ENCODE data around the gene BCOR.

Gene BCOR

DNA sequence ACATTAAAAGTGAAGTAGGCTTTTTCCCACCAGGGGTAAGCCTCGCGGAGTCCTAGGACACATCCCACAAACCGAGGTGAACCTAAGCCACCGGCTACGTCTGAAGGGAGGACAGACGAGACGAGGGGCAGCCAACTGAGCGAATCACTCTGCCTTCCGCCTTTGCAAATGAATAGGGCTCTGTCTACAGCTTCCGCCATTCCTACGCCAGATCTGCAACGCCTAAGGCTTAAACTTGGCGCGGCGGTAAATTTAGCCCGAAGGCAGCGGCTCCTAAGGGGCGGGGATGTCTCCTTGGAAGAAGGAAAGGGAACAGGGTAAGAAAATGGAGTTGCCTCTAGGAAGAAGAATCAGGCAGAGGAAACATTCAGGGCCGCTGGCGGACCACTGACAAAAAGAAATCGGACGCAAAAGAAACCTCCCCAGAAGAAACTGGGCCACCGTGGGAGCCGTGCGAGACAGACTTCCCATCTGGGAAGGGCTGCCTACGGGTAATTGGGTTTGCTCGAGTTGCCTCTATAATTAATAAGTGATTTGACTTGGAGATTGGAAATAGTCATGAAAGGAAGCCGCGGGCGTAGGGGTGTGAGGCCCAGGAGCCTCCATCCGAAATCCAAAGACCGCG is 90.5 kb downstream of the BCOR start:
- Histone ChIP-seq H3K9me3 (ENCODE audit: insufficient read depth, low read length) (no peaks in the 10 kb centered on the region), H3K9ac (ENCODE audit: low read length) (no peak overlapping the region), H3K9me2 (replicated peaks; ENCODE audit: insufficient read depth, low read length) (no peaks in the 10 kb centered on the region), H3K27me3 (ENCODE audit: low read length) (no peaks in the 10 kb centered on the region), H3K4me3 (ENCODE audit: insufficient read depth, low read length, poor library complexity, severe bottlenecking) (no peak overlapping the region), H4K20me1 (ENCODE audit: low read depth, low read length) (no peaks in the 10 kb centered on the region), H3K79me2 (ENCODE audit: insufficient read depth, low read length) (no peaks in the 10 kb centered on the region), H3K4me2 (ENCODE audit: low read depth, low read length, poor library complexity, severe bottlenecking) (no peak overlapping the region), H3K36me3 (ENCODE audit: low read length) (no peaks in the 10 kb centered on the region), H3K27ac (ENCODE audit: low read depth, low read length) (no peak overlapping the region), H2AFZ (ENCODE audit: low read depth, low read length, severe bottlenecking) (no peak overlapping the region), H3F3A (ENCODE audit: insufficient read depth) (no peaks in the 10 kb centered on the region)
- no peak for TF ChIP-seq EZH2phosphoT487 (conservative IDR thresholded peaks at IDR 0.05; ENCODE audit: low read length)
- TF ChIP-seq, protein P1, sequence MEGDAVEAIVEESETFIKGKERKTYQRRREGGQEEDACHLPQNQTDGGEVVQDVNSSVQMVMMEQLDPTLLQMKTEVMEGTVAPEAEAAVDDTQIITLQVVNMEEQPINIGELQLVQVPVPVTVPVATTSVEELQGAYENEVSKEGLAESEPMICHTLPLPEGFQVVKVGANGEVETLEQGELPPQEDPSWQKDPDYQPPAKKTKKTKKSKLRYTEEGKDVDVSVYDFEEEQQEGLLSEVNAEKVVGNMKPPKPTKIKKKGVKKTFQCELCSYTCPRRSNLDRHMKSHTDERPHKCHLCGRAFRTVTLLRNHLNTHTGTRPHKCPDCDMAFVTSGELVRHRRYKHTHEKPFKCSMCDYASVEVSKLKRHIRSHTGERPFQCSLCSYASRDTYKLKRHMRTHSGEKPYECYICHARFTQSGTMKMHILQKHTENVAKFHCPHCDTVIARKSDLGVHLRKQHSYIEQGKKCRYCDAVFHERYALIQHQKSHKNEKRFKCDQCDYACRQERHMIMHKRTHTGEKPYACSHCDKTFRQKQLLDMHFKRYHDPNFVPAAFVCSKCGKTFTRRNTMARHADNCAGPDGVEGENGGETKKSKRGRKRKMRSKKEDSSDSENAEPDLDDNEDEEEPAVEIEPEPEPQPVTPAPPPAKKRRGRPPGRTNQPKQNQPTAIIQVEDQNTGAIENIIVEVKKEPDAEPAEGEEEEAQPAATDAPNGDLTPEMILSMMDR (IDR thresholded peaks at IDR 0.05; ENCODE audit: insufficient read depth, low read length, poor library complexity, severe bottlenecking): no peak

DNA sequence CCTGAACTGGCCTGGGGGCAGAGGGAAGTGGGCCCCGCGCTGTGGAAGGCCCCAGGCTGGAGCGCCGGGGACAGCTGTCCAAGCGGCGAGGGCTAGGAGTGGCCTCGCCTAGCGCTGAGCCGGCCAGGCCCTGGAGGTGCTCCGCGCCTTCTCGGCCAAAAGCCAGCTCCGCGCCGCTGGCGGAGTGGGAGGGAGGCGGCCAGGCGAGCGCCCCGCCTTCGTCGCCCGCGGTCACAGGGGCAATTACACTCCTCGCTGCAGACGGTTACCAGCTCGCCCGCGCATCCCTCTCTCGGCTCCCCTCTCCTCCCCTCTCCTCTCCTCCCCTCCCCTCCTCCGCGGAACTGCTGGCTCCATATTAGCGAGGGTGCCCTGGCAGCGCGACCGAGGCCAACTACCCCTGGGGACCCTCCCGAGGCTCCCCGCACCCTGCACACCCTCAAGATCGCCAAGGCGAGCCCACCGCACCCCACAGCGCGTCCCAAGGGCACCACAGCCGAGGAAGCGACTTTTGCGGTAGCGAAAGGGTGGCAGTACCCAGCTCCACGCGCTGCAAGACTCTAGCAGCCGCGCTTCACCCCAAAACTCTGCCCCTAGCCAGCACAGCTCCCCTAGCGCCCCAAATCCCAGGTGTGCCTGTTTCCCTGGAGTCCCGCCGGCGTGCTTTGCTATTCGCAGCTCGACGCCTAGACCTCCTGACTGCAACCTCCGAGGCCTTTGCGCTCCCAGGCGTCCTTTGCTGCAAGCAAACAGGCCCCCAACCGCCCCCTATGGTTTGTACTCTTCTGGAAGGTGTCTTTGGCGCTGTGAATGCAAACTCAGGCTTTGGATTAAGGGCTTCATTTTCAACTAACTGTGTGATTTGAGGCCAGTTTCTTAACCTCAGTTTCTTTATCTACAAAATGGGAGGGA is 91.4 kb downstream of the BCOR start:
- Histone ChIP-seq H3K9me2 (replicated peaks; ENCODE audit: insufficient read depth, low read length) (no peaks in the 10 kb centered on the region), H3K4me3 (ENCODE audit: insufficient read depth, low read length, poor library complexity, severe bottlenecking) (no peak overlapping the region)

GRCh38 chrX:40005292-40006011 is 92.3 kb downstream of the BCOR start:
- no peaks in the 10 kb centered on the region for H3K36me3 ChIP-seq (ENCODE audit: low read length)
- no peaks in the 10 kb centered on the region for H3K9me2 ChIP-seq (replicated peaks; ENCODE audit: insufficient read depth, low read length)
- no peak overlapping the region for H3K4me2 ChIP-seq (ENCODE audit: low read depth, low read length, poor library complexity, severe bottlenecking)
- no peaks in the 10 kb centered on the region for H3K27me3 ChIP-seq (ENCODE audit: low read length)
- H3K27ac ChIP-seq (ENCODE audit: low read depth, low read length): no peak overlapping the region
- no peak overlapping the region for H3K9ac ChIP-seq (ENCODE audit: low read length)
- no peak overlapping the region for H3K4me3 ChIP-seq (ENCODE audit: insufficient read depth, low read length, poor library complexity, severe bottlenecking)
- no peak for TF ChIP-seq EZH2phosphoT487 (conservative IDR thresholded peaks at IDR 0.05; ENCODE audit: low read length)
- H2AFZ ChIP-seq (ENCODE audit: low read depth, low read length, severe bottlenecking): no peak overlapping the region
- H4K20me1 ChIP-seq (ENCODE audit: low read depth, low read length): no peaks in the 10 kb centered on the region
- no peaks in the 10 kb centered on the region for H3F3A ChIP-seq (ENCODE audit: insufficient read depth)
- H3K9me3 ChIP-seq (ENCODE audit: insufficient read depth, low read length): no peaks in the 10 kb centered on the region
- no peaks in the 10 kb centered on the region for H3K79me2 ChIP-seq (ENCODE audit: insufficient read depth, low read length)

More for the DNA sequence above, 91.4 kb downstream of the BCOR start:
- Histone ChIP-seq H3K9me3 (ENCODE audit: insufficient read depth, low read length) (no peaks in the 10 kb centered on the region), H4K20me1 (ENCODE audit: low read depth, low read length) (no peaks in the 10 kb centered on the region), H3K9ac (ENCODE audit: low read length) (no peak overlapping the region), H3K27ac (ENCODE audit: low read depth, low read length) (no peak overlapping the region), H3K4me2 (ENCODE audit: low read depth, low read length, poor library complexity, severe bottlenecking) (no peak overlapping the region), H3K27me3 (ENCODE audit: low read length) (no peaks in the 10 kb centered on the region), H3K79me2 (ENCODE audit: insufficient read depth, low read length) (no peaks in the 10 kb centered on the region), H3F3A (ENCODE audit: insufficient read depth) (no peaks in the 10 kb centered on the region), H2AFZ (ENCODE audit: low read depth, low read length, severe bottlenecking) (no peak overlapping the region), H3K36me3 (ENCODE audit: low read length) (no peaks in the 10 kb centered on the region)
- TF ChIP-seq EZH2phosphoT487 (conservative IDR thresholded peaks at IDR 0.05; ENCODE audit: low read length): no peak
- TF ChIP-seq, protein P1 (IDR thresholded peaks at IDR 0.05; ENCODE audit: insufficient read depth, low read length, poor library complexity, severe bottlenecking): no peak
